ENCODE data around the gene CCN2. TPM values are rescaled to one million over a fixed set of nuclear protein-coding genes. Genes with fewer than 3 reads are reported as not detected.

CCN2 gene
- total RNA-seq: 178 and 284 TPM in 2 replicates

- peak; percentile 100 for DNase-seq (ENCODE audit: low read depth in 2 of 2)
Measured at GRCh38 chr6:131950767-131951575, at the start of gene CCN2. Gene CCN2 (minus strand): TSS chr6:131951372. CDS start chr6:131951172, 200 bp downstream.

GRCh38 chr6:132000296-132000695, 49.1 kb upstream of the CCN2 start:
- DNase-seq (ENCODE audit: low read depth in 2 of 2): no peak

- no peak for DNase-seq (ENCODE audit: low read depth in 2 of 2)
Measured at GRCh38 chr6:131999545-132000146, 48.5 kb upstream of the CCN2 start.

- DNase-seq (ENCODE audit: low read depth in 2 of 2): no peak
Measured at GRCh38 chr6:131998255-131998982, 47.2 kb upstream of the CCN2 start.

GRCh38 chr6:131997429-131998153, 46.4 kb upstream of the CCN2 start:
- no peak for DNase-seq (ENCODE audit: low read depth in 2 of 2)

GRCh38 chr6:131995917-131996316, 44.7 kb upstream of the CCN2 start:
- peak in 1 of 2 donors; percentile 86 for DNase-seq (ENCODE audit: low read depth in 2 of 2)

- DNase-seq (ENCODE audit: low read depth in 2 of 2): no peak
Measured at GRCh38 chr6:131992557-131992956, 41.4 kb upstream of the CCN2 start.

GRCh38 chr6:131989036-131989435, 37.9 kb upstream of the CCN2 start:
- DNase-seq (ENCODE audit: low read depth in 2 of 2): peak in 1 of 2 donors; percentile 83

- peak in 1 of 2 donors; percentile 34 for DNase-seq (ENCODE audit: low read depth in 2 of 2)
Measured at GRCh38 chr6:131982740-131983259, 31.6 kb upstream of the CCN2 start.

GRCh38 chr6:131981624-131981978, 30.4 kb upstream of the CCN2 start:
- no peak for DNase-seq (ENCODE audit: low read depth in 2 of 2)

GRCh38 chr6:131980791-131981623, 29.8 kb upstream of the CCN2 start:
- peak; percentile 20 to 72 for DNase-seq (ENCODE audit: low read depth in 2 of 2)

- no peak for DNase-seq (ENCODE audit: low read depth in 2 of 2)
Measured at GRCh38 chr6:131980338-131980790, 29.2 kb upstream of the CCN2 start.

- DNase-seq (ENCODE audit: low read depth in 2 of 2): peak in 1 of 2 donors; percentile 91
Measured at GRCh38 chr6:131979515-131980337, 28.6 kb upstream of the CCN2 start.

- DNase-seq (ENCODE audit: low read depth in 2 of 2): no peak
Measured at GRCh38 chr6:131978522-131978921, 27.4 kb upstream of the CCN2 start.

- DNase-seq (ENCODE audit: low read depth in 2 of 2): peak in 1 of 2 donors; percentile 76
Measured at GRCh38 chr6:131976545-131977061, 25.4 kb upstream of the CCN2 start.

GRCh38 chr6:131972741-131973140, 21.6 kb upstream of the CCN2 start:
- no peak for DNase-seq (ENCODE audit: low read depth in 2 of 2)

- no peak for DNase-seq (ENCODE audit: low read depth in 2 of 2)
Measured at GRCh38 chr6:131970076-131970859, 19.1 kb upstream of the CCN2 start.

- no peak for DNase-seq (ENCODE audit: low read depth in 2 of 2)
Measured at GRCh38 chr6:131968656-131969055, 17.5 kb upstream of the CCN2 start.
